Spinal cord (tissue), 10 donors: ENCODE measurements around the gene ENC1. TPM values are rescaled to one million over a fixed set of nuclear protein-coding genes. Genes with fewer than 3 reads are reported as not detected.

Experiments
- DNase-seq, 6 donors: peaks; one replicate each; pipeline versions ENCODE4 v3.0.0 to v3.0.0-alpha.2; 2013 to 2015; ENCODE audit warnings: low spot score in 6 of 6, low read depth in 4 of 6
- H3K27ac ChIP-seq: one replicate; pipeline ENCODE4 v1.5.1; 2013; ENCODE audit warnings: low read depth, low read length, control low read depth
- H3K27me3 ChIP-seq: one replicate; pipeline ENCODE4 v1.6.1; 2013; ENCODE audit warnings: low read length; ENCODE audit not compliant: control insufficient read depth, insufficient read depth
- H3K36me3 ChIP-seq: one replicate; pipeline ENCODE4 v1.6.1; 2013; ENCODE audit warnings: low read length; ENCODE audit not compliant: control insufficient read depth, insufficient read depth
- H3K4me1 ChIP-seq: one replicate; pipeline ENCODE4 v1.6.1; 2013; ENCODE audit warnings: low read length; ENCODE audit not compliant: control insufficient read depth, insufficient read depth
- H3K4me3 ChIP-seq: one replicate; pipeline ENCODE4 v1.5.1; 2013; ENCODE audit warnings: low read depth, low read length, control low read depth
- H3K9me3 ChIP-seq: one replicate; pipeline ENCODE4 v1.6.1; 2013; ENCODE audit warnings: low read length; ENCODE audit not compliant: control insufficient read depth, insufficient read depth
- WGBS: methylation state at CpG from one replicate; pipeline ENCODE4 v1.1.5; 2013; ENCODE audit warnings: missing lambda C conversion rate; ENCODE audit not compliant: insufficient coverage; 5-methylcytosine and 5-hydroxymethylcytosine counted together
- polyA plus RNA-seq, 2 donors: library from polyadenylated mRNA; unstranded; fragments of 120-200 nt; gene quantifications; one replicate each; pipeline ENCODE4 v1.2.1, GENCODE V29; 2013; ENCODE audit not compliant: insufficient read length in 2 of 2
- total RNA-seq, 2 donors: library from RNA; depleted of rRNA in 1 of 2; stranded (reverse); fragments of 120-200 nt in 1 of 2; fragments of >200 nt in 1 of 2; gene quantifications; one replicate each; pipeline versions ENCODE4 v1.2.3 to v1.2.4, GENCODE V29; 2013 to 2014
- donor health status: healthy.

ENC1 gene
- total and polyA plus RNA-seq, 4 donors, result 99.6 to 314 (median 257) TPM

DNA sequence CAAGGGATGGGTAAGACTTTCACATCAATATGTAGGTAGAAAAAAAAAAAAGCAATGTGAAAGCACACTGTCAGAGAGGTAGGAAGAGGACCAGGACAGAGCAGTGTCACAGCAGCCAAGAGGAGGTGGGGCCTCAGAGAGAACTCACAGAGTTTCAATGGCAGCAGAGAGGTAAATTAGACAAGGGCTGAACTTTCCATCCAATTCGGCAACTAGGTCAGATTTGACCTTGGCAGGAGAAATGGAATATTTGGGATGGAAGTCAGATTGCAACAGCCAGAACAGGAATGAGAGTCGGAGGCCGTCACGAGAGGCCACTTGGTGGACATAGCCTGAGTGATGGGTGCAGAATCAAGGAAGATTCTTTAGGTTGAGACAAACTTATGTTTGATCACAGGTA, 57.7 kb downstream of the ENC1 start:
- no peaks in the 10 kb centered on the region for H3K9me3 ChIP-seq
- H3K4me1 ChIP-seq, result no peaks in the 10 kb centered on the region
- H3K4me3 ChIP-seq, result no peak overlapping the region
- no peaks in the 10 kb centered on the region for H3K36me3 ChIP-seq
- 96% methylated on average over 4 of the region's 4 CpGs for WGBS
- H3K27me3 ChIP-seq, result no peaks in the 10 kb centered on the region
- no peak overlapping the region for H3K27ac ChIP-seq
- DNase-seq, result no peak

DNA sequence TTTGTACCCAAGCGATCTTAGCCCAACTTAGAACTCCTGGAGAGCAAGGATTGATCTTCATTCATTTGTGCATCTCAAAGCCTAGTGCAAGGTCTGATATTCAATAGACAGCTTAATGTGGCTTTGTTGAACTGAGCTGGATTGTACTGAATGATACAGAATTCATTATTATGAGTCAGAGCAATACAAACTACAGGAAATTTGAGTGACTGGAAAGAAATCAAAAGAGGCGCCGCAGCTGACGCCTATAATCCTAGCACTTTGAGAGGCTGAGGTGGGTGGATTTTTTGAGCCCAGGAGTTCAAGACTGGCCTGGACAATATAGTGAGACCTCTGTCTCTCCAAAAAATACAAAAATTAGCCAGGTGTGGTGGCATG, 58.6 kb downstream of the ENC1 start:
- WGBS, result 100% methylated on average over 1 of the region's 4 CpGs
- no peak for DNase-seq
- Histone ChIP-seq H3K4me3 (no peak overlapping the region), H3K9me3 (no peaks in the 10 kb centered on the region), H3K36me3 (no peaks in the 10 kb centered on the region), H3K4me1 (no peaks in the 10 kb centered on the region), H3K27me3 (no peaks in the 10 kb centered on the region), H3K27ac (no peak overlapping the region)

DNA sequence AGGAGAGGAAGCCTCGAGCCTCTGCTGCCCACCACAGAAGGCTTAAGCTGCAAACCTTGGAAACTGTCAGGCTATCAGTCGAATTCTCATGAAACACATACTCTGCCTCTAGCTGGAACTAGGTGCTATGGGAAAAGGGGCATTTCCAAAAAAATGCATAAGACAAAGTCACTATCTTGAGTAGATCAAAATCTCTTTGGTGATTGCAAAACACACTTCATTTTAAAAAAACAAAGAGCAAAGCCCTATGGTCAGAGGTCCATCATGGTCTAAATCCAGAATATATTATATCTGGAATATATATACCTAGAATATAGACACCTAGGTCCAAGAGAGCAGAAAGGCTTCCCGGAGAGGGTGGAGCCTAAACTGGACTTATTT, 59.8 kb downstream of the ENC1 start:
- H3K4me3 ChIP-seq, result no peak overlapping the region
- 96% methylated on average over 3 of the region's 3 CpGs for WGBS
- no peaks in the 10 kb centered on the region for H3K9me3 ChIP-seq

DNA sequence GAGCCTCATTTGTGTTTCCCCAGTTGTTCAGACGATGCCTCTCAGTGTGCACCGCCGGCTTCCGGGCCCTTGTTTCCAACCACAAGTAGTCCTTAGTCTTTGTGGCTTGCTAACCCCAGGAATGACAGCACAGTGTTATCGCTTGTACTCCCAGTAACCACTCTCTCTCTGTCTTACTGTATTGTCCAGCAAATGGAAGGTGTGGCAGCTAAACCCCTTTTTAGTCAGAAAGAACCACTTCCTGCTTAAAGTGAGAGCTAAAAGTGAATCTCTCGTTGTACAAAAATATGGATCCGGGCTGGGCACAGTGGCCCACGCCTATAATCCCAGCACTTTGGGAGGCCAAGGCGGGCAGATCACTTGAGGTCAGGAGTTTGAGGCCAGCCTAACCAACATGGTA, 61.3 kb downstream of the ENC1 start:
- no peak overlapping the region for H3K4me3 ChIP-seq
- H3K4me1 ChIP-seq, result no peaks in the 10 kb centered on the region
- no peak for DNase-seq
- H3K9me3 ChIP-seq, result no peaks in the 10 kb centered on the region
- no peak overlapping the region for H3K27ac ChIP-seq
- H3K36me3 ChIP-seq, result no peaks in the 10 kb centered on the region
- H3K27me3 ChIP-seq, result no peaks in the 10 kb centered on the region
- 99% methylated on average over 7 of the region's 9 CpGs for WGBS

More for the DNA sequence above, 59.8 kb downstream of the ENC1 start:
- H3K27me3 ChIP-seq, result no peaks in the 10 kb centered on the region
- H3K27ac ChIP-seq, result no peak overlapping the region
- no peaks in the 10 kb centered on the region for H3K4me1 ChIP-seq
- no peak for DNase-seq
- H3K36me3 ChIP-seq, result no peaks in the 10 kb centered on the region

GRCh38 chr5:74578356-74579044, 62.0 kb downstream of the ENC1 start:
- H3K4me3 ChIP-seq, result no peak overlapping the region
- no peak for DNase-seq
- WGBS, result 93% methylated on average over 3 of the region's 7 CpGs
- H3K9me3 ChIP-seq, result no peaks in the 10 kb centered on the region
- H3K4me1 ChIP-seq, result no peaks in the 10 kb centered on the region
- H3K27ac ChIP-seq, result no peak overlapping the region
- no peaks in the 10 kb centered on the region for H3K36me3 ChIP-seq
- no peaks in the 10 kb centered on the region for H3K27me3 ChIP-seq

Other genes starting within 250 kb of the ENC1 start
- 100 to 1,000 TPM in 1 of 2 donors, 10 to 100 TPM in 1; 74.3 to 115 TPM for gene HEXB, start 44.5 kb upstream of the ENC1 start, total RNA-seq
- 10 to 100 TPM; 39.9 to 54.0 TPM for gene HEXB, start 44.5 kb upstream of the ENC1 start, polyA plus RNA-seq
- gene GFM2, start 126.4 kb upstream of the ENC1 start, total RNA-seq, result 10 to 100 TPM; 42.0 to 64.2 TPM
- 10 to 100 TPM; 36.2 to 42.1 TPM for gene GFM2, start 126.4 kb upstream of the ENC1 start, polyA plus RNA-seq
- gene NSA2, start 126.5 kb upstream of the ENC1 start, total RNA-seq, result 100 to 1,000 TPM in 1 of 2 donors, 10 to 100 TPM in 1; 51.7 to 190 TPM
- gene NSA2, start 126.5 kb upstream of the ENC1 start, polyA plus RNA-seq, result 100 to 1,000 TPM; 103 to 106 TPM
- gene FAM169A, start 225.7 kb upstream of the ENC1 start, total RNA-seq, result 10 to 100 TPM; 25.3 to 62.9 TPM
- gene FAM169A, start 225.7 kb upstream of the ENC1 start, polyA plus RNA-seq, result 10 to 100 TPM; 20.1 to 37.6 TPM